ENCODE measurements around the gene UBE2V1.

Gene UBE2V1

DNA sequence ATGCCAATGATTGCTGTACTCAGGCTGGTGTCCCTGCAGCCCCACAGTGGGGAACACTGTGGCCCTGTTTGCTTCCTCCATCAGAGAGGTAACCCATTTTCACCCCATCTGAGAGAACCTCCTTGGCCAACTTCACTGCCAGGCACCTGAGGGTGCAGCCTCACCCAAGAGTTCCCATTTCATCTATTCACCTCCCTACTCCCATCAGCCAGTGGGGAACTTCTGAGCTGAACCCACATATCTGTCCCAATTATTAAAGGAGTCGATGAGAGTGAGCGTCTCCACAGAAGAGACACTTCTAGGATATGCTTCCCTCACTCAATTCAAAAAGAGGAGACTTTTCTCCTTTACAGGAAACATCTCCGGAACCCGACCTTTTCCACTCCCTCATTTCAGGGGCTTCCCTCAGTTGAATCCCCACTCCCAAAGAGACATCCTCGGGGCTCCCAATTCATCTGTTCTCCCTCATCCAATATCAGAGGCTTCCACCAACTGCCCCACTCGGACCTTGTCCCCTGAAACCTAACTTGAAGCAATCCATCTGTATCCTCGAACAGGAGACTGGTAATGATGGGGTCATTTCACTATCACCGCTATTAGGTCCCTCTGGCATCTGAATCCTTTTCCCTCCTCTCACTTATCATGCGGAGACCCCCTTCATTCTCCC lies 988 bp downstream of the UBE2V1 start:
- H3K79me2 ChIP-seq (ENCODE audit: insufficient read depth, low read length): peaks cover 75% of the 10 kb centered on the region
- H3K9me2 ChIP-seq (replicated peaks; ENCODE audit: insufficient read depth, low read length): no peaks in the 10 kb centered on the region
- H3F3A ChIP-seq (ENCODE audit: insufficient read depth): peaks cover 16% of the 10 kb centered on the region
- peak overlapping the region; percentile 91 for H3K4me2 ChIP-seq (ENCODE audit: low read depth, low read length, poor library complexity, severe bottlenecking)
- H3K36me3 ChIP-seq (ENCODE audit: low read length): no peaks in the 10 kb centered on the region
- H3K27me3 ChIP-seq (ENCODE audit: low read length): no peaks in the 10 kb centered on the region
- peak overlapping the region; percentile 91 for H3K9ac ChIP-seq (ENCODE audit: low read length)
- H3K9me3 ChIP-seq (ENCODE audit: insufficient read depth, low read length): no peaks in the 10 kb centered on the region
- peak overlapping the region; percentile 66 for H3K4me3 ChIP-seq (ENCODE audit: insufficient read depth, low read length, poor library complexity, severe bottlenecking)
- TF ChIP-seq CTCF (IDR thresholded peaks at IDR 0.05; ENCODE audit: insufficient read depth, low read length, poor library complexity, severe bottlenecking) (no peak), EZH2phosphoT487 (conservative IDR thresholded peaks at IDR 0.05; ENCODE audit: low read length) (no peak)
- H4K20me1 ChIP-seq (ENCODE audit: low read depth, low read length): peaks cover 12% of the 10 kb centered on the region; the same call in 1 of the 2 replicates
- peak overlapping the region; percentile 85; the same call in 1 of the 2 replicates for H3K27ac ChIP-seq (ENCODE audit: low read depth, low read length)
- no peak overlapping the region for H2AFZ ChIP-seq (ENCODE audit: low read depth, low read length, severe bottlenecking)

GRCh38 chr20:50111120-50111828 lies 1.7 kb downstream of the UBE2V1 start:
- TF ChIP-seq EZH2phosphoT487 (conservative IDR thresholded peaks at IDR 0.05; ENCODE audit: low read length) (no peak), CTCF (IDR thresholded peaks at IDR 0.05; ENCODE audit: insufficient read depth, low read length, poor library complexity, severe bottlenecking) (no peak)
- Histone ChIP-seq H2AFZ (ENCODE audit: low read depth, low read length, severe bottlenecking) (no peak overlapping the region), H4K20me1 (ENCODE audit: low read depth, low read length) (peaks cover 12% of the 10 kb centered on the region; the same call in 1 of the 2 replicates), H3K9me3 (ENCODE audit: insufficient read depth, low read length) (no peaks in the 10 kb centered on the region), H3K27ac (ENCODE audit: low read depth, low read length) (0 out of 2 replicates have a peak overlapping the region, but pooled peaks have one; percentile 85), H3K79me2 (ENCODE audit: insufficient read depth, low read length) (peaks cover 82% of the 10 kb centered on the region), H3K9ac (ENCODE audit: low read length) (peak overlapping the region; percentile 91), H3K36me3 (ENCODE audit: low read length) (no peaks in the 10 kb centered on the region), H3F3A (ENCODE audit: insufficient read depth) (peaks cover 16% of the 10 kb centered on the region), H3K4me2 (ENCODE audit: low read depth, low read length, poor library complexity, severe bottlenecking) (peak overlapping the region; percentile 91), H3K4me3 (ENCODE audit: insufficient read depth, low read length, poor library complexity, severe bottlenecking) (peak overlapping the region; percentile 66), H3K9me2 (replicated peaks; ENCODE audit: insufficient read depth, low read length) (no peaks in the 10 kb centered on the region), H3K27me3 (ENCODE audit: low read length) (no peaks in the 10 kb centered on the region)

- H3K27ac ChIP-seq (ENCODE audit: low read depth, low read length): peak overlapping the region; percentile 44
Observed at GRCh38 chr20:50110141-50111047, 2.6 kb downstream of the UBE2V1 start.

More at GRCh38 chr20:50110141-50111047, 2.6 kb downstream of the UBE2V1 start:
- no peaks in the 10 kb centered on the region for H3K27me3 ChIP-seq (ENCODE audit: low read length)
- no peaks in the 10 kb centered on the region for H3K36me3 ChIP-seq (ENCODE audit: low read length)
- peak overlapping the region; percentile 91 for H3K4me2 ChIP-seq (ENCODE audit: low read depth, low read length, poor library complexity, severe bottlenecking)
- no peak for TF ChIP-seq CTCF (IDR thresholded peaks at IDR 0.05; ENCODE audit: insufficient read depth, low read length, poor library complexity, severe bottlenecking)
- TF ChIP-seq EZH2phosphoT487 (conservative IDR thresholded peaks at IDR 0.05; ENCODE audit: low read length): no peak
- no peaks in the 10 kb centered on the region for H3K9me3 ChIP-seq (ENCODE audit: insufficient read depth, low read length)
- H3K9me2 ChIP-seq (replicated peaks; ENCODE audit: insufficient read depth, low read length): no peaks in the 10 kb centered on the region
- peaks cover 88% of the 10 kb centered on the region for H3K79me2 ChIP-seq (ENCODE audit: insufficient read depth, low read length)
- H3F3A ChIP-seq (ENCODE audit: insufficient read depth): peaks cover 21% of the 10 kb centered on the region
- no peak overlapping the region for H2AFZ ChIP-seq (ENCODE audit: low read depth, low read length, severe bottlenecking)
- peak overlapping the region; percentile 91; the same call in 1 of the 2 replicates for H3K9ac ChIP-seq (ENCODE audit: low read length)
- H3K4me3 ChIP-seq (ENCODE audit: insufficient read depth, low read length, poor library complexity, severe bottlenecking): peak overlapping the region; percentile 66
- peaks cover 12% of the 10 kb centered on the region; the same call in 1 of the 2 replicates for H4K20me1 ChIP-seq (ENCODE audit: low read depth, low read length)

All from SU-DHL-6 (cell line).